ENCODE results near the gene CIART.

Gene CIART

DNA sequence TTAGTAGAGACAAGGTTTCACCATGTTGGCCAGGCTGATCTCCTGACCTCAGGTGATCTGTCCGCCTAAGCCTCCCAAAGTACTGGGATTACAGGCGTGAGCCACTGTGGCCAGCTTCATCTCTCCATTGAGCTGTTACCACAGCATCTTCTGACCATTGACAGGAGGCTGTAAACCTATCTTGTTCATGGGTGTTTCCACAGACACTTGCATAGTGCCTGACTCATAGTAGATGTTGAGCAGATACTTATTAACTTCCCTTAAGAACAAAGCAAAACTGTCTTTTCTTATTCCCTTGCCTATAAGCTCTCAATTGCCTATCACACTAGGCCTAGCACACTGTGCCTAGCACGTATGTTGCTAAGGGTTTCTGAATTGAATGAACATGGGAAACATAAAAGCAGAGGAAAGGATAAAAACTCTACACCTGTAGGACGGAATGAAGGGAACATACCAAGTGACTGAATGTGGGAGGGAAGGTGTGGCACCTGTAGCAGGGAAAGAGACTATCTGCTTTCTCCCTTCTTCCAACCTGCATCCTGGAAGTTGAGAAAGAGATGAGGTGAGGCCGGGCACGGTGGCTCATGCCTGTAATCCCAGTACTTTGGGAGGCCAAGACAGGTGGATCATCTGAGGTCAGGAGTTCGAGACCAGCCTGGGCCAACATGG, 10.9 kb upstream of the CIART start:
- TF ChIP-seq, protein P1, sequence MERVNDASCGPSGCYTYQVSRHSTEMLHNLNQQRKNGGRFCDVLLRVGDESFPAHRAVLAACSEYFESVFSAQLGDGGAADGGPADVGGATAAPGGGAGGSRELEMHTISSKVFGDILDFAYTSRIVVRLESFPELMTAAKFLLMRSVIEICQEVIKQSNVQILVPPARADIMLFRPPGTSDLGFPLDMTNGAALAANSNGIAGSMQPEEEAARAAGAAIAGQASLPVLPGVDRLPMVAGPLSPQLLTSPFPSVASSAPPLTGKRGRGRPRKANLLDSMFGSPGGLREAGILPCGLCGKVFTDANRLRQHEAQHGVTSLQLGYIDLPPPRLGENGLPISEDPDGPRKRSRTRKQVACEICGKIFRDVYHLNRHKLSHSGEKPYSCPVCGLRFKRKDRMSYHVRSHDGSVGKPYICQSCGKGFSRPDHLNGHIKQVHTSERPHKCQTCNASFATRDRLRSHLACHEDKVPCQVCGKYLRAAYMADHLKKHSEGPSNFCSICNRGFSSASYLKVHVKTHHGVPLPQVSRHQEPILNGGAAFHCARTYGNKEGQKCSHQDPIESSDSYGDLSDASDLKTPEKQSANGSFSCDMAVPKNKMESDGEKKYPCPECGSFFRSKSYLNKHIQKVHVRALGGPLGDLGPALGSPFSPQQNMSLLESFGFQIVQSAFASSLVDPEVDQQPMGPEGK (CRISPR knock-in tag; IDR thresholded peaks at IDR 0.05; ENCODE audit: borderline replicate concordance): no peak
- no peak for TF ChIP-seq ZNF70 (CRISPR knock-in tag; IDR thresholded peaks at IDR 0.05)
- TF ChIP-seq, protein P2, sequence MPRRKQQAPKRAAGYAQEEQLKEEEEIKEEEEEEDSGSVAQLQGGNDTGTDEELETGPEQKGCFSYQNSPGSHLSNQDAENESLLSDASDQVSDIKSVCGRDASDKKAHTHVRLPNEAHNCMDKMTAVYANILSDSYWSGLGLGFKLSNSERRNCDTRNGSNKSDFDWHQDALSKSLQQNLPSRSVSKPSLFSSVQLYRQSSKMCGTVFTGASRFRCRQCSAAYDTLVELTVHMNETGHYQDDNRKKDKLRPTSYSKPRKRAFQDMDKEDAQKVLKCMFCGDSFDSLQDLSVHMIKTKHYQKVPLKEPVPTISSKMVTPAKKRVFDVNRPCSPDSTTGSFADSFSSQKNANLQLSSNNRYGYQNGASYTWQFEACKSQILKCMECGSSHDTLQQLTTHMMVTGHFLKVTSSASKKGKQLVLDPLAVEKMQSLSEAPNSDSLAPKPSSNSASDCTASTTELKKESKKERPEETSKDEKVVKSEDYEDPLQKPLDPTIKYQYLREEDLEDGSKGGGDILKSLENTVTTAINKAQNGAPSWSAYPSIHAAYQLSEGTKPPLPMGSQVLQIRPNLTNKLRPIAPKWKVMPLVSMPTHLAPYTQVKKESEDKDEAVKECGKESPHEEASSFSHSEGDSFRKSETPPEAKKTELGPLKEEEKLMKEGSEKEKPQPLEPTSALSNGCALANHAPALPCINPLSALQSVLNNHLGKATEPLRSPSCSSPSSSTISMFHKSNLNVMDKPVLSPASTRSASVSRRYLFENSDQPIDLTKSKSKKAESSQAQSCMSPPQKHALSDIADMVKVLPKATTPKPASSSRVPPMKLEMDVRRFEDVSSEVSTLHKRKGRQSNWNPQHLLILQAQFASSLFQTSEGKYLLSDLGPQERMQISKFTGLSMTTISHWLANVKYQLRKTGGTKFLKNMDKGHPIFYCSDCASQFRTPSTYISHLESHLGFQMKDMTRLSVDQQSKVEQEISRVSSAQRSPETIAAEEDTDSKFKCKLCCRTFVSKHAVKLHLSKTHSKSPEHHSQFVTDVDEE (CRISPR knock-in tag; IDR thresholded peaks at IDR 0.05): no peak
- TF ChIP-seq ZFP3 (CRISPR knock-in tag; IDR thresholded peaks at IDR 0.05): no peak
- TF ChIP-seq ZFP30 (CRISPR knock-in tag; IDR thresholded peaks at IDR 0.05): no peak
- no peak for ATAC-seq

GRCh38 chr1:150273311-150273710, 9.0 kb upstream of the CIART start:
- TF ChIP-seq RARB (CRISPR knock-in tag; IDR thresholded peaks at IDR 0.05): no peak
- TF ChIP-seq, protein P2 (CRISPR knock-in tag; IDR thresholded peaks at IDR 0.05): no peak
- TF ChIP-seq ISL1 (CRISPR knock-in tag; IDR thresholded peaks at IDR 0.05): no peak
- no peak for ATAC-seq

GRCh38 chr1:150280138-150280707, 2.1 kb upstream of the CIART start:
- TF ChIP-seq, protein P3, sequence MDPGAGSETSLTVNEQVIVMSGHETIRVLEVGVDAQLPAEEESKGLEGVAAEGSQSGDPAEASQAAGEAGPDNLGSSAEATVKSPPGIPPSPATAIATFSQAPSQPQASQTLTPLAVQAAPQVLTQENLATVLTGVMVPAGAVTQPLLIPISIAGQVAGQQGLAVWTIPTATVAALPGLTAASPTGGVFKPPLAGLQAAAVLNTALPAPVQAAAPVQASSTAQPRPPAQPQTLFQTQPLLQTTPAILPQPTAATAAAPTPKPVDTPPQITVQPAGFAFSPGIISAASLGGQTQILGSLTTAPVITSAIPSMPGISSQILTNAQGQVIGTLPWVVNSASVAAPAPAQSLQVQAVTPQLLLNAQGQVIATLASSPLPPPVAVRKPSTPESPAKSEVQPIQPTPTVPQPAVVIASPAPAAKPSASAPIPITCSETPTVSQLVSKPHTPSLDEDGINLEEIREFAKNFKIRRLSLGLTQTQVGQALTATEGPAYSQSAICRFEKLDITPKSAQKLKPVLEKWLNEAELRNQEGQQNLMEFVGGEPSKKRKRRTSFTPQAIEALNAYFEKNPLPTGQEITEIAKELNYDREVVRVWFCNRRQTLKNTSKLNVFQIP (CRISPR knock-in tag; IDR thresholded peaks at IDR 0.05; ENCODE audit: borderline replicate concordance, low read depth): no peak
- TF ChIP-seq, protein P4, sequence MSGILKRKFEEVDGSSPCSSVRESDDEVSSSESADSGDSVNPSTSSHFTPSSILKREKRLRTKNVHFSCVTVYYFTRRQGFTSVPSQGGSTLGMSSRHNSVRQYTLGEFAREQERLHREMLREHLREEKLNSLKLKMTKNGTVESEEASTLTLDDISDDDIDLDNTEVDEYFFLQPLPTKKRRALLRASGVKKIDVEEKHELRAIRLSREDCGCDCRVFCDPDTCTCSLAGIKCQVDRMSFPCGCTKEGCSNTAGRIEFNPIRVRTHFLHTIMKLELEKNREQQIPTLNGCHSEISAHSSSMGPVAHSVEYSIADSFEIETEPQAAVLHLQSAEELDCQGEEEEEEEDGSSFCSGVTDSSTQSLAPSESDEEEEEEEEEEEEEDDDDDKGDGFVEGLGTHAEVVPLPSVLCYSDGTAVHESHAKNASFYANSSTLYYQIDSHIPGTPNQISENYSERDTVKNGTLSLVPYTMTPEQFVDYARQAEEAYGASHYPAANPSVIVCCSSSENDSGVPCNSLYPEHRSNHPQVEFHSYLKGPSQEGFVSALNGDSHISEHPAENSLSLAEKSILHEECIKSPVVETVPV (CRISPR knock-in tag; IDR thresholded peaks at IDR 0.05): no peak
- TF ChIP-seq TOX (CRISPR knock-in tag; IDR thresholded peaks at IDR 0.05; ENCODE audit: borderline replicate concordance) (no peak), ESRRG (CRISPR knock-in tag; IDR thresholded peaks at IDR 0.05) (no peak), ZFP30 (CRISPR knock-in tag; IDR thresholded peaks at IDR 0.05) (no peak), ARNTL (CRISPR knock-in tag; IDR thresholded peaks at IDR 0.05; ENCODE audit: borderline replicate concordance, low read depth) (no peak), ZNF8 (CRISPR knock-in tag; IDR thresholded peaks at IDR 0.05) (no peak), ZFP3 (CRISPR knock-in tag; IDR thresholded peaks at IDR 0.05) (no peak), RARB (CRISPR knock-in tag; IDR thresholded peaks at IDR 0.05) (no peak), ZC3H10 (CRISPR knock-in tag; IDR thresholded peaks at IDR 0.05) (no peak), ZNF70 (CRISPR knock-in tag; IDR thresholded peaks at IDR 0.05) (no peak), SNAI2 (CRISPR knock-in tag; IDR thresholded peaks at IDR 0.05) (no peak), ZNF565 (CRISPR knock-in tag; conservative IDR thresholded peaks at IDR 0.05; ENCODE audit: low read depth) (no peak)
- no peak for ATAC-seq
